Naive thymus-derived CD4-positive, alpha-beta T cell (primary cell): ENCODE measurements around the gene C3orf33. TPM values are rescaled to one million over a fixed set of nuclear protein-coding genes. Genes with fewer than 3 reads are reported as not detected.
A peak's percentile ranks its signal among the peaks of the same experiment; 100 is the strongest.

Source experiments
- ATAC-seq: fragments of 150-1000 bp; cut with Tn5 transposase; 2 replicates; pipeline ENCODE4 v1.10.0; 2021; ENCODE audit warnings: mild to moderate bottlenecking, moderate library complexity
- CTCF ChIA-PET: fragments of 350-600 bp; sonication (Branson Sonifier 250); formaldehyde crosslinking; loops from one replicate; lab custom pipeline; 2021; ENCODE audit warnings: antibody characterized with exemption; lab: Charles Lee
- POLR2A ChIA-PET: fragments of 350-600 bp; sonication (Branson Sonifier 250); formaldehyde crosslinking; loops from one replicate; lab custom pipeline; 2021; ENCODE audit warnings: antibody characterized with exemption, inconsistent platforms; lab: Charles Lee
- DNase-seq, 9 donors: peaks; one replicate each; pipeline versions ENCODE4 v3.0.0 to v3.0.0-alpha.2; 2020 to 2022; ENCODE audit warnings: mixed read lengths in 1 of 9
- H3K27ac ChIP-seq: one replicate; pipeline ENCODE4 v1.7.0; 2013; ENCODE audit warnings: mild to moderate bottlenecking, low read depth, low read length, moderate library complexity
- H3K27me3 ChIP-seq, 2 donors: one replicate each; pipeline ENCODE4 v1.7.0; 2013; ENCODE audit warnings: low read length in 2 of 2, mild to moderate bottlenecking in 2 of 2, moderate library complexity in 2 of 2; ENCODE audit not compliant: control insufficient read depth in 2 of 2, insufficient read depth in 2 of 2
- H3K36me3 ChIP-seq, 3 experiments: 1 replicate in 2 of 3; 2 replicates in 1 of 3; pipeline ENCODE4 v1.7.0; 2013; ENCODE audit warnings: low read length in 3 of 3, mild to moderate bottlenecking in 3 of 3, moderate library complexity in 1 of 3; ENCODE audit not compliant: insufficient read depth in 3 of 3, control insufficient read depth in 2 of 3
- H3K4me1 ChIP-seq, 2 donors: one replicate each; pipeline ENCODE4 v1.7.0; 2013; ENCODE audit warnings: low read length in 2 of 2, mild to moderate bottlenecking in 2 of 2, moderate library complexity in 1 of 2; ENCODE audit not compliant: control insufficient read depth in 2 of 2, insufficient read depth in 2 of 2
- H3K4me3 ChIP-seq: 2 replicates; pipeline ENCODE4 v1.7.0; 2013; ENCODE audit warnings: mild to moderate bottlenecking, low read length
- H3K9me3 ChIP-seq, 3 experiments: 1 replicate in 2 of 3; 2 replicates in 1 of 3; pipeline ENCODE4 v1.7.0; 2013; ENCODE audit warnings: low read length in 3 of 3; ENCODE audit not compliant: control insufficient read depth in 2 of 3
- H3K27ac Mint-ChIP-seq, 9 donors: one replicate each; pipeline ENCODE4 v1.8.0; 2020 to 2022; ENCODE audit warnings: mixed read lengths in 9 of 9, mild to moderate bottlenecking in 8 of 9, moderate library complexity in 5 of 9, inconsistent platforms in 2 of 9
- H3K27me3 Mint-ChIP-seq, 5 donors: one replicate each; pipeline ENCODE4 v1.8.0; 2021 to 2022; ENCODE audit warnings: mixed read lengths in 5 of 5, mild to moderate bottlenecking in 1 of 5
- H3K36me3 Mint-ChIP-seq, 5 donors: one replicate each; pipeline ENCODE4 v1.8.0; 2020 to 2022; ENCODE audit warnings: mixed read lengths in 5 of 5, mild to moderate bottlenecking in 3 of 5, inconsistent platforms in 1 of 5
- H3K4me1 Mint-ChIP-seq, 7 donors: one replicate each; pipeline ENCODE4 v1.8.0; 2020 to 2022; ENCODE audit warnings: mixed read lengths in 7 of 7, mild to moderate bottlenecking in 3 of 7, inconsistent platforms in 1 of 7
- H3K4me3 Mint-ChIP-seq, 10 donors: one replicate each; pipeline ENCODE4 v1.8.0; 2020 to 2022; ENCODE audit warnings: mild to moderate bottlenecking in 10 of 10, mixed read lengths in 10 of 10, moderate library complexity in 6 of 10, inconsistent platforms in 2 of 10
- H3K9me3 Mint-ChIP-seq, 11 donors: one replicate each; pipeline ENCODE4 v1.8.0; 2020 to 2022; ENCODE audit warnings: mixed read lengths in 11 of 11, mild to moderate bottlenecking in 4 of 11, inconsistent platforms in 1 of 11, moderate library complexity in 1 of 11
- intact Hi-C, 2 donors: fragments of 100-400 bp; cut with micrococcal nuclease; formaldehyde crosslinking; loops; one replicate each; pipeline ENCODE4 v1.15.1; 2023
- polyA plus RNA-seq, 2 donors: library from polyadenylated mRNA; unstranded; fragments of 300-500 nt; fragmentation: Illumina TruSeq; gene quantifications; one replicate each; pipeline ENCODE4 v1.2.3, GENCODE V29; 2021
- total RNA-seq, 6 experiments: library from RNA in 5 of 6; stranded (reverse) in 5 of 6; gene quantifications; 1 replicate in 5 of 6; 2 replicates in 1 of 6; pipeline ENCODE4 v1.2.3 and lab custom pipeline; 2021 to 2026

C3orf33 gene
- total and polyA plus RNA-seq, 7 experiments from 2014 or later: 1.1 to 4.6 (median 3.0) TPM

DNA sequence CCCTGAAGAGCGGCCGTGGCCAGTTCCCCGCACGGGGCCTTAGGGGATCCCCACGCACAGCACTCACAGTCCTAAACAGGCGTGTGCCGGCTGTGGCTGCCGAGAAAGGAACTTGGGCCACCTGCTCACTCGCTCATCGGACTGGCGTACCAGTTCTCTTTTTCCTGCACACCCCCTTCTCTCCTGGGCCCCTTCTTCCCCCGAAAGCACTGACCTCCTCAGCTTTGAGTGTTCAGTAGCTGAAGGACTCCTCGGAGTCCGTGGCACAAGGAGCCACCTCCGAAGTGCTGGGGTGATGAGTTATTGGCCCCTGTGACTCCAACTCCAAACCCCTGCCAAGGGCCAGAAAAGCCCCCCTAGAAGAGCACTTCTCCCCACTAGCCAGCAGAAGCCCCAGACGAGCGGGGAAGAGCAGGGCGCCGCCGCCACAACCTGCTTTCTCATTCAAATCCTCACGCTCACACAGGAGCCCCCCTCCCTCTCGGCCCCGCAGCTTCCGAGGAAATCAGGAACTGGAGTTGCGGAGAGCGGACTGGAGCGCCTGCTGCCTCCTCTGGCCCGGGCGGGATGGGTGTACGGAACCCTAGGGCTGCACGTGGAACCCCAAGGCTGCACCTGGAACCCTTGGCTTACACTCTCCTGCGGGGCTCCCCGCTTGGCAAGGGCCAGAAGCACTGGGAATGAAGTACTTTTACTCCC is 61.3 kb downstream of the C3orf33 start, which contains the start of gene PLCH1:
Gene PLCH1, minus strand, starts transcription at position 446 of the 699 bp plus-strand sequence. CDS start 40,847 bp downstream, outside the sequence.
- peak; percentile 78 for ATAC-seq

DNA sequence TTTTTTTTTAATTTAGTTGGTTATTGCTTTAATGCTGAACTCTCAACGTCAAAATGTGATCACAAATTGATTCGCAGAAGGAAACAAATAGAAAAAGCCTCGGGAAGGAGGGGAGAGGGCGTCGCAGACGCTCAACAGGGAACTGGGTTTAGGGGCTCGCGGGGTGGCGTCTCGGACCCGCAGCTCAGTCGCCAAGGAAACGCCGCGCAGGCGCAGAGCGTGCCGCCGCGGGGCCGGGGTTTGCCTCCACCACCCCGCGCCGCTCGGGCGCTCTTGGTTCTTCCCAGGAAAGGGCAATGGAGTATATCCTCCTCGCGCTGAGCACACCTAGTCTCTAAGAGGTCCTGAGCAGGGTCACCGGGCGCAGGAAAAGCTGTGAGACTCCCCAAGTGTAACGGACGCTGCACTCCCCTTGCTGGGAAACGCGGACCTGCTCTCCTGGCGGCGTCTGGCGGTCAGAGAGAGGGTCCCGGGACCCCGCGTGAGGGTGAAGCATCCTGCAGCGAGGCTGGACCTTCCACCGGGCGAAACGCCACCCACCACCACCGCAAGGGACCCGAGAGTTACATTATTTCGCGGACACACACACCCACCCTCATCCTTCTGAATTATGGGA is 62.0 kb downstream of the C3orf33 start:
- Mint-ChIP-seq H3K4me1 (peaks cover 12 to 27% (median 17%) of the 10 kb centered on the region in 7 donors), H3K27me3 (peaks cover 41 to 83% (median 51%) of the 10 kb centered on the region in 5 donors), H3K9me3 (no peaks in the 10 kb centered on the region), H3K36me3 (no peaks in the 10 kb centered on the region), H3K4me3 (peak overlapping the region; percentile 84 to 93 (median 92)), H3K27ac (peak overlapping the region in 6 of 9 donors; percentile 17 to 70 (median 50))
- DNase-seq (peak in 8 of 9 donors; percentile 11 to 45 (median 18)), ATAC-seq (peak; percentile 16)
- H3K4me3 ChIP-seq: peak overlapping the region; percentile 80
- ChIA-PET CTCF (no interaction called here), POLR2A (no interaction called here)
- H3K27ac ChIP-seq: peak overlapping the region; percentile 37
- peaks cover 5 to 11% of the 10 kb centered on the region in 2 donors for H3K27me3 ChIP-seq
- intact Hi-C loops: loop anchor here (1.0 to 5.0 kb wide), 3 partner anchors 63 to 127 kb away; partner anchors contain the start of genes C3orf33 (in 1 of the 2), GMPS (in 1 of the 2) and SLC33A1 (in 1 of the 2)
- H3K9me3 ChIP-seq: no peaks in the 10 kb centered on the region
- H3K36me3 ChIP-seq: no peaks in the 10 kb centered on the region
- H3K4me1 ChIP-seq: peaks cover 5 to 13% of the 10 kb centered on the region in 2 donors

More for the DNA sequence above, 61.3 kb downstream of the C3orf33 start, which contains the start of gene PLCH1:
- peaks cover 35 to 80% (median 46%) of the 10 kb centered on the region in 5 donors for H3K27me3 Mint-ChIP-seq
- H3K27ac Mint-ChIP-seq: peak within 1 kb of the TSS in 8 of 9 donors; percentile 14 to 70 (median 50)
- intact Hi-C loops: loop anchor here (1.0 to 5.0 kb wide), 3 partner anchors 63 to 126 kb away; partner anchors contain the start of genes C3orf33 (in 1 of the 2), GMPS (in 1 of the 2) and SLC33A1 (in 1 of the 2)
- ChIA-PET POLR2A (no interaction called here), CTCF (no interaction called here)
- no peaks in the 10 kb centered on the region for H3K36me3 Mint-ChIP-seq
- no peaks in the 10 kb centered on the region for H3K9me3 Mint-ChIP-seq
- H3K4me1 Mint-ChIP-seq: peaks cover 12 to 27% (median 17%) of the 10 kb centered on the region in 7 donors
- Histone ChIP-seq H3K9me3 (no peaks in the 10 kb centered on the region), H3K36me3 (no peaks in the 10 kb centered on the region), H3K27me3 (peaks cover 5 to 11% of the 10 kb centered on the region in 2 donors), H3K4me1 (peaks cover 5 to 13% of the 10 kb centered on the region in 2 donors), H3K4me3 (peak within 1 kb of the TSS; percentile 80), H3K27ac (peak within 1 kb of the TSS; percentile 37)
- DNase-seq: peak; percentile 4 to 47 (median 30)
- H3K4me3 Mint-ChIP-seq: peak within 1 kb of the TSS; percentile 84 to 93 (median 92)

DNA sequence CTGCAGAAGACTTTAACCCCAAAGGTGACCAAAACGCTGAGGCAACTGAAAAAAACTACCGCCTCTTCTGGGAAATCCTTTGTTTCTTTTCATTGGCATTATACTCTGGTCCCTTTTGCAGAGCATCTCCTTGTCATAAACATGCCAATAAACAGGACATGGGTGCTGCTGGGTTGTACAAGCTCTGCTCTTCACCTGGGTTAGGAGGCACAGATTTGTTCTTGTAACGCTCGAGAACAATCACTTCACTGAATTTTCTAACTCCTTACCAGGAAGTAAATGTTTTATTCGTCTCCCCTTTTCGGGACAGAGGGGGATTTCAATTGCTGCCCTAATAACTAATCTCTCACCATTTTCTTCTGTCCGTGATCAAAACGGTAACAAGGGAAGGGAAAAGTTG is 62.5 kb downstream of the C3orf33 start:
- no peak for ATAC-seq
- POLR2A ChIA-PET: no interaction called here
- Mint-ChIP-seq H3K36me3 (no peaks in the 10 kb centered on the region), H3K9me3 (no peaks in the 10 kb centered on the region), H3K4me1 (peaks cover 12 to 27% (median 17%) of the 10 kb centered on the region in 7 donors), H3K27me3 (peaks cover 44 to 82% (median 53%) of the 10 kb centered on the region in 5 donors), H3K4me3 (peak overlapping the region; percentile 84 to 93 (median 92)), H3K27ac (peak overlapping the region in 3 of 9 donors; percentile 17 to 51 (median 30))
- DNase-seq: peak in 2 of 9 donors; percentile 4 to 9
- Histone ChIP-seq H3K27me3 (peaks cover 5 to 11% of the 10 kb centered on the region in 2 donors), H3K27ac (peak overlapping the region; percentile 37), H3K4me1 (peaks cover 5 to 13% of the 10 kb centered on the region in 2 donors), H3K9me3 (no peaks in the 10 kb centered on the region), H3K4me3 (peak overlapping the region; percentile 80), H3K36me3 (no peaks in the 10 kb centered on the region)
- intact Hi-C loops: loop anchor here (1.0 to 5.0 kb wide), 3 partner anchors 64 to 127 kb away; partner anchors contain the start of genes C3orf33 (in 1 of the 2), GMPS (in 1 of the 2) and SLC33A1 (in 1 of the 2)
- CTCF ChIA-PET: no interaction called here

DNA sequence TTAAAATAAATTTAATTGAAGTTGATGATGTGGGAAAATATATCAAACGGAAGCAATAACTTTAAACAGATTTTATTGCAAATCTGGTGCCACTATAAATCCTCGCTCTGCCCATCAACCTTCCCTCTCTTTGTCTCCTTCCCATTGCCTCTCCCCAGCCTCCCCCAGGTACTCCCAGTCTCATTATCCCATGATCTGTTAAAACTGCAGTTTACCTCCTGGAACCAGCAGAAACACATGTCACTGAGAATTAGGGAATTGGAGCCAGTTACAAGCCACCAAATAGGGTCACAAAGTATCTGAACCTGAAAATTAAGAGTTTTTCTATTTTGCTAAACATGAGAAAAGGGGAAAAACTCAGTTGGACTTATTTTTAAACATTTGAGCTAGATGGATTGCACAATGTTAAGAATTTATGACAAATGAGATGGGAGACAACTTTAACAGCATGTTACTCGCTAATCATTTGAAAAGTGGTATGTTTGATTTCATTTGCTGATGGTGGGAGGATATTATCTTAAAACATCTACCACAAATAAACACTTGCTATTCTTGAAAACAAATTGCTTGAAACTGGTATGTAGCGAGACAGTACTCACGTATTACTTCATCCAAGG is 63.6 kb downstream of the C3orf33 start:
- peaks cover 5 to 11% of the 10 kb centered on the region in 2 donors for H3K27me3 ChIP-seq
- CTCF ChIA-PET: no interaction called here
- ATAC-seq (no peak), DNase-seq (no peak)
- H3K4me3 ChIP-seq: no peak overlapping the region
- H3K4me1 ChIP-seq: peaks cover 5 to 13% of the 10 kb centered on the region in 2 donors
- intact Hi-C loops: loop anchor here in 1 of 2 donors (5.0 kb wide), 1 partner anchor 65 kb away; the partner anchor contains the start of gene C3orf33
- peaks cover 51 to 71% (median 63%) of the 10 kb centered on the region in 5 donors for H3K27me3 Mint-ChIP-seq
- no peaks in the 10 kb centered on the region for H3K36me3 Mint-ChIP-seq
- H3K9me3 Mint-ChIP-seq: no peaks in the 10 kb centered on the region
- no peaks in the 10 kb centered on the region for H3K9me3 ChIP-seq
- no peak overlapping the region for H3K27ac ChIP-seq
- H3K27ac Mint-ChIP-seq: peak overlapping the region in 1 of 9 donors; percentile 36
- POLR2A ChIA-PET: no interaction called here
- peaks cover 12 to 27% (median 22%) of the 10 kb centered on the region in 7 donors for H3K4me1 Mint-ChIP-seq
- H3K36me3 ChIP-seq: no peaks in the 10 kb centered on the region
- peak overlapping the region in 8 of 10 donors; percentile 11 to 93 (median 73) for H3K4me3 Mint-ChIP-seq

DNA sequence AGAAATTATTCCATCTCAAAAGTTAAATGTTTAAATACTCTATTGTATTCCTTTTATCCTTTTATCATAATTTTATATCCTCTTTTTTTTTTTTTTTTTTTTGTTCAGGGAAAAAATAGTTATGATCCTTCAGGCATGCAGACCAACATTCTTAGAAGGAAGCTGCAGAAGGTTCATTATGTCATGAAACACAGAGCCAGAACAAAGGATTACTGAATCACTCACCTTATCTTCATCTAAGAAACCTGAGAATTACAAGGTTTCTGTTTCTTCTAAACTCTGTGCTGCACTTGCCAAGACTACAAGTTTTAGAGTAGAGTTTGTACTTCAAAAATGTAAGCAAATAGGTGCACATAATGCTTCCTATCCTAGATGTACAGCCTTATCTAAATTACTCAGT is 64.5 kb downstream of the C3orf33 start:
- H3K9me3 ChIP-seq: no peaks in the 10 kb centered on the region
- ChIA-PET CTCF (interaction anchor here (0.7 kb wide), 1 partner anchor 12 kb away, joined by 4 read pairs; no protein-coding TSS in a partner anchor), POLR2A (no interaction called here)
- H3K4me3 Mint-ChIP-seq: no peak overlapping the region
- no peak for DNase-seq
- no peaks in the 10 kb centered on the region for H3K9me3 Mint-ChIP-seq
- peaks cover 5 to 11% of the 10 kb centered on the region in 2 donors for H3K27me3 ChIP-seq
- H3K27ac ChIP-seq: no peak overlapping the region
- ATAC-seq: no peak
- no peaks in the 10 kb centered on the region for H3K36me3 ChIP-seq
- H3K36me3 Mint-ChIP-seq: no peaks in the 10 kb centered on the region
- H3K4me1 ChIP-seq: peaks cover 5 to 13% of the 10 kb centered on the region in 2 donors
- no peak overlapping the region for H3K4me3 ChIP-seq
- H3K27me3 Mint-ChIP-seq: peaks cover 51 to 67% (median 66%) of the 10 kb centered on the region in 5 donors
- intact Hi-C loops: loop anchor here in 1 of 2 donors (5.0 kb wide), 1 partner anchor 66 kb away; the partner anchor contains the start of gene C3orf33
- no peak overlapping the region for H3K27ac Mint-ChIP-seq
- H3K4me1 Mint-ChIP-seq: peaks cover 12 to 27% (median 22%) of the 10 kb centered on the region in 7 donors

DNA sequence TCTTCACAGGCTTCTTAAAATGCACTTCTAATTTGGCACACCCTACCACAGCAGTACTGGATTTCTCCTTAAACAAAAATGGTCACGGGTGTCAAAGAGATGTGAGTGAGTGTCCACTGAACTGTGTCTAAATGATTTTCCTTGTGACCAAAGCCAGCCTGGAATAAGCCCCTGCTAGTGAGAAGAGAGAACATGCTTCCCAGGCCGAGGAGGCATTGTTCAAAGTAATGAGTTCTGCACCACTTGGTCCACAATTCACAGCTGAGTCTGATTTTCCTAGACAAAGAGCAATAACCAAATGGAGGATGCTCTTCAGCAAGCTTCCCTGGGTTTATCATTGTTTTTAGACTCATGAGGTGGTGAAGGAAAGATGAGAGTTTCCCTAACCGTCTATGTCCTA is 65.0 kb downstream of the C3orf33 start:
- Mint-ChIP-seq H3K4me1 (peaks cover 11 to 26% (median 22%) of the 10 kb centered on the region in 7 donors), H3K36me3 (no peaks in the 10 kb centered on the region), H3K27ac (no peak overlapping the region), H3K4me3 (no peak overlapping the region), H3K9me3 (no peaks in the 10 kb centered on the region), H3K27me3 (peaks cover 47 to 66% (median 64%) of the 10 kb centered on the region in 5 donors)
- Histone ChIP-seq H3K36me3 (no peaks in the 10 kb centered on the region), H3K9me3 (no peaks in the 10 kb centered on the region), H3K4me1 (peaks cover 5 to 13% of the 10 kb centered on the region in 2 donors), H3K4me3 (no peak overlapping the region), H3K27ac (no peak overlapping the region), H3K27me3 (peaks cover 5 to 11% of the 10 kb centered on the region in 2 donors)
- ATAC-seq: no peak
- intact Hi-C loops: loop anchor here in 1 of 2 donors (5.0 kb wide), 1 partner anchor 66 kb away; the partner anchor contains the start of gene C3orf33
- POLR2A ChIA-PET: no interaction called here
- CTCF ChIA-PET: no interaction called here
- DNase-seq: no peak
